Renal cortex interstitium (tissue), 11 donors: Measurements from ENCODE around the gene KCNJ10. TPM values are rescaled to one million over a fixed set of nuclear protein-coding genes. Genes with fewer than 3 reads are reported as not detected.

Experiments used
- DNase-seq, 11 donors: peaks; one replicate each; pipeline ENCODE4 v3.0.0-alpha.2; 2013; ENCODE audit warnings: low read depth in 9 of 11, low spot score in 4 of 11; ENCODE audit errors: extremely low read depth in 1 of 11
- polyA plus RNA-seq, 3 donors: library from polyadenylated mRNA; unstranded; fragments of 120-200 nt; gene quantifications; one replicate each; pipeline ENCODE4 v1.2.1, GENCODE V29; 2013; ENCODE audit not compliant: insufficient read length in 3 of 3

The KCNJ10 gene
- polyA plus RNA-seq, 3 donors: 19.8 to 25.3 (median 20.0) TPM

GRCh38 chr1:160017592-160017991, 52.4 kb downstream of the KCNJ10 start:
- DNase-seq: no peak

GRCh38 chr1:160011781-160012180, 58.2 kb downstream of the KCNJ10 start:
- no peak for DNase-seq

GRCh38 chr1:160009801-160010200, 60.2 kb downstream of the KCNJ10 start:
- DNase-seq: no peak

DNA sequence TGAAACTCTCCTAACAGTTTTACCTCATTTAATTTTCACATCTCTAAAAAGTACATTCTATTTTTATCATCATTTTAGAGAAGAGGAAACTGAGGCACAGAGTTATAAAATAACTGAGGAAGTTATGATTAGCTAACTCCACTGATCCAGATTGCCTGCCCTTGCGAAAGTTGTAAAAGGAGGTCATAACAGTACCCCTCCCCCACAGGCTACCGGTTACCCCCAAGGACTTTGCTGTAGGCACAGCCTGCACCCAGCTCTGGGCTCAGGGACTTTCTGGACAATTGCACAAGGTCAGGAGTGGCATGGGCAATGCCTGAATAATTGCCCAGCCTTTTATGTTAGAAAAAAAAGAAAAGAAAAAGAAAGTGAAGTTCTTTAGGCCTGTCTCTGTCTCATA, 60.9 kb downstream of the KCNJ10 start:
- DNase-seq: no peak

- peak in 4 of 11 donors; percentile 5 to 42 (median 18) for DNase-seq
Measured at GRCh38 chr1:160007577-160008200, 62.3 kb downstream of the KCNJ10 start.

DNA sequence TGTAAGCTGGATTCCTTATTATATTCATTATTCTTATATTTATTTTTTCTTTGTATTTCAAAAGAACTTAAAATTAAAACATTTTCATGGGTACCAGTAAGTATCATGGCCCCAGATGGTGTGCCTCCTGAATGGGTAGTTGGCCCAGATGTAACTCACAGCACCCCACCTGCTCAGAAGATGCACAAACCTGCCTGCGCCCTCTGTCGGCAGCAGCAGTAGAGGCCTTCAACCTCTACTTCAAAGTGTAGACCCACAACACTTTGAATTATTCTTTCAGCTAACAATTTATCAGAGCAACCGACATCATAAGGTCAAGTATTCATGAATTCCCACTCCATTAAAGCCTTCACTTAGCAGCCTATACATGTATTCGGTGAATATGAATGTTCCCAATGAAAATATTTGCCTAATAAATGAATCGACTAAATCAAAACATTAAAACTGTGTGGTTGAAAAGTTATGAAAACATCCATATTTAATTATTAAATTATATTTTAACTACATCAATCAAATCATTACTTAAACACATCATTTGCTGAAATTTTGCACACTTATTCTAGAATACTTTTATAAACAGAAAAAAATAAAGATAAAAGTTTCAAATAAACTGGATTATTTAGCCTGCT, 63.5 kb downstream of the KCNJ10 start:
- peak; percentile 26 to 60 (median 41) for DNase-seq

- no peak for DNase-seq
Measured at GRCh38 chr1:160005070-160005469, 64.9 kb downstream of the KCNJ10 start.

GRCh38 chr1:160004425-160004824, 65.5 kb downstream of the KCNJ10 start:
- no peak for DNase-seq

GRCh38 chr1:160004001-160004400, 66.0 kb downstream of the KCNJ10 start:
- DNase-seq: no peak

DNA sequence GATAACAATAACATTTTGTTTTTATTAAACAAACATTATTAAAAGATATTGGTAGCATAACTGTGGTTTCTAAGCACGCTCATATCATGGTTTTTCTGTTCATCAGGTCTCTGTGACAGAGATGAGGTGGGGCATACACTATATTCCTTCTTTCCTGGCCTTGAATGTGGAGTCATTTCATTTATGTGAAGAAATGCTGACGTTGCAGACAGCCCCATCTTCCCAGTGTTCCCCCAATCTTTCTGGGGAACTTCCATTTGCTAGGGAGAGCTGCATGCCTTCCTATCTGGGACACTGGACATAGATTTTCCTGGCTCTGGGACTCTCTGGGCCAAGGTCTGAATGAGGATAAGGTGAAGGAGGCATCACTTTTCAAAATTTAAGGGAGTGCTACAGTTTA, 68.5 kb downstream of the KCNJ10 start:
- no peak for DNase-seq

DNA sequence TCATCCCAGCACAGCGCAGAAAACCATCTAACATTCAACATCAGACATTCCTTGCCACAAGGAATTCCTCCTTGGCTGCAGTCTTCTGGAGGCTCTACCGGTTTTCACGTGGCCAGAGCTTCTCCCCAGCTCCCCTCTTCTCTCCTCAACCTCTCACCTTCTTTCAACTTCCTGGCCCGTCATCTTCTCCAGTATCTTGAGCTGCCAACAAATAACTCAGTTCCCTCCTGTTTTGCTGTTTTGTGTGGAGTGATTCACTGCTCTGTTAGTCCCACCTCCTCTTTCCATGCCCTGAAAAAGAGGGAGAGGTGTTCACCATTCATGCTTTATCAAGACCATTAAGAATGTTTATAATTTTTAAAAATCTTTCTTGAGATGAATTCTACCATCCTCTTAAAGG, 70.8 kb downstream of the KCNJ10 start:
- no peak for DNase-seq

DNA sequence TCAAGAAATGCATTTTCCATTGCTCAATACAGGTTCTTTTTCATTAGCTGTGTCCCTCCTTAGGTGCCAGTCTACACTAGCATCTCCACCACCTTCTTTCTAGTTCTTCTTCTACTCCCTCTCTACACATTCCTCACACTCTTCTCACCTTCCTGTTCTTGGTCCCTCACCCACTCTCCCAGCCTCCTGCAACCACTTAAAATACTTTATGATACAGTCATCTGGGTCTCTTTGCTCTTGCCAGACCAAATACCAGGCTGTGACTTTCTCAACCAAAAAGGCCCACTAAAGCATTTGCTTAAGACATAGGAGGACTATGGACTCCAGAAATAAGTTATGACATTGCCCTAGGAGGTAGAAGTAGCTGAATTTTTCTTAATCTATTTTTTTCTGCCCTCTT, 73.3 kb downstream of the KCNJ10 start:
- no peak for DNase-seq

DNA sequence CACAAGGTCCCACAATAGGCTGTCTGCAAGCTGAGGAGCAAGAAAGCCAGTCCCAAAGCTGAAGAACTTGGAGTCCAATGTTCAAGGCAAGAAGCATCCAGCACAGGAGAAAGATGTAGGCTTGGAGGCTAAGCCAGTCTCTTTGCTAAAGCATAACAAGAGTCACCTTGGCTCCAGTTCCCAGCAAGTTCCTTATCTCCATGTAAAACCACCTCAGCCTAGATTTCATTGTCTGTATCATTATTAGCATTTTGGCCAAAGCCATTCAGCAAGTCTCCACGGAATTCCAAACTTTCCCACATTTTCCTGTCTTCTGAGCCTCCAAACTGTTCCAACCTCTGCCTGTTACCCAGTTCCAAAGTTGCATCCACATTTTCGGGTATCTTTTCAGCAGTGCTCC, 75.1 kb downstream of the KCNJ10 start:
- no peak for DNase-seq

DNA sequence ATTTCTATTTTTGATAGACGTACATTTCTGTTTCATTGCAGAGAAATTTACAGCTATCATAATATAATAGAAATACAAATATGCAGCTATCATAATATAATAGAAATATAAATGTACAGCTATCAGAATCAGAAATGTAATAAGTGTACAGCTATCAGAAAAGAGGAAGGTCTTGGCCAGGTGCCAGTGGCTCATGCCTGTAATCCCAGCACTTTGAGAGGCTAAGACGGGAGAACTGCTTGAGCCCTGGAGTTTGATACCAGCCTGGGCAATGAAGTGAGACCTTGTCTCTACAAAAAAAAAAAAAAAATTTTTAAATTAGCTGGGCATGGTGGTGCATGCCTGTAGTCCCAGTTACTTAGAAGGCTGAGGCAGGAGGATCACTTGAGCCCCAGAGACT, 76.0 kb downstream of the KCNJ10 start:
- DNase-seq: no peak

- no peak for DNase-seq
Measured at GRCh38 chr1:159992161-159992560, 77.8 kb downstream of the KCNJ10 start.

- no peak for DNase-seq
Measured at GRCh38 chr1:159991513-159991912, 78.4 kb downstream of the KCNJ10 start.

DNA sequence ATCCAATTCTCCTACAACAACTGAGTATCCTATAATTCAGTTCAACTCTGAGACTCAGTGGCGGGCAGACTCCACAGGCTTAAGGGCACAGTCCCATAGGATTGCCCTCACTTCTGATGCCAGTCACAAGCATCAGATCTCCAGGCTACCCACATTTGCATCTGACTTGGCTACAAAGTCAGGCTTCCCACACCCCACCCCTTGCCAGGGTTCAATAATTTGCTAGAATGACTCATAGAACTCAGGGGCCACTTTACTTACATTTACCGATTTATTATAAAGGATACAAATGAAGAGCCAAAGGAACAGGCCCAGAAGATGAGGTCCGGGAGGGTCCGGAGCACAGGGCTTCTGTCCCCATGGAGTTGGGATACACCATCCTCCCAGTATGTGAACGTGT, 80.0 kb downstream of the KCNJ10 start:
- no peak for DNase-seq

DNA sequence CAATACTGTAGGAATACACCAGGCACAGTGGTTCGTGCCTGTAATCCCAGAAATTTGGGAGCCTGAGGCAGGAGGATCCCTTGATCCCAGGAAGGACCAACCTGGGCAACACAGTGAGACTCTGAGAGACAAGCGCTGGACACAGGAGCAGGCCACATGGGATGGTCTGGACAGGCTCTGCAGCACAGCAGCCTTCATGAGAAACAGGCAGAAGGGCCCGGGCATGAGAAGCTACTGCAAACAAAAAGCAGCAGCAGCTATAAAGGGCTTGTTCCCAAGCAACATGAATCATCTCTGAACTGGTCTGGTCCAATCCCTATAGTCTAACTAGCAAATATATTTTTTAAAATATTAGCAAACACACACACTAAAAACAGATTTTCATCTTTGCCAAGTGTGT, 80.4 kb downstream of the KCNJ10 start:
- DNase-seq: no peak

- DNase-seq: no peak
Measured at GRCh38 chr1:159988006-159988405, 82.0 kb downstream of the KCNJ10 start.

DNA sequence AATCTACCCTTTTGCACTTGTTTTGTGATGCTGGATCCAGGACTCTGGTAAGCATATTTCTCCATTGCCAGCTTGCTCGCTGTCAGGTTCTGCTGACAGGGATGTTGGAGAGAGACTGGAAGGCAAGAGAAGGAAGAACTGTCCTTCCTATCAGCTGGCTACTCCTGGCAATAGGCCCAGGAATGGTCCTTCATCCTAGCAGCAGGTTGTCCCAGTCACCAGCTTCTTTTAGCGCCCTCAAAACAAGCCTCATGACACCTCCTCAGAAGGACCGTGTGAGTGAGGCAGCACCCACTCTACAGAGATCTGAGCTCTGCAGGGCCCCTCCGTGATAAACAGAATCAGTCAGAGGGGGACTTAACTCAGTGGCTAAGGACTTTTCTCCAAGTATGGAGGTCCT, 82.8 kb downstream of the KCNJ10 start:
- DNase-seq: no peak

DNA sequence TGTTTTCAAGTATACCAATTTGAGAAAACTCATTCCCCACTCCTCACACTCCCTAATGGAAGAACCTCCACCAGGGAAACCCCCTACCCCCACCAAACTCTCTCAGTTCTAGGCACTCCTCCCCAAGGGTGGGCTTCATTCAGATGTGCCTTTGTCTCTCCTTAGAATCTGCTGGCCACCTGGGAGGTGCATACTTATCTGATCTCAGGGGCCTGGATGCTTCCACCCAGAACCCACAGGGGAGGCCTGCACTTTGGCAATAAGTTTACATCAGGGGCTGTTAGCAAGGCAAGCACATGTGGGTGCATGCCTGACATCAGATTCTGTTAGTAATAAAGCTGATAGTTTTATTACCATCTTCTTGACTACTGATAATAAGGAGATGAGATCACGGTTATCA, 83.4 kb downstream of the KCNJ10 start:
- DNase-seq: no peak
